ENCODE measurements around the gene TTC24.

The TTC24 gene

DNA sequence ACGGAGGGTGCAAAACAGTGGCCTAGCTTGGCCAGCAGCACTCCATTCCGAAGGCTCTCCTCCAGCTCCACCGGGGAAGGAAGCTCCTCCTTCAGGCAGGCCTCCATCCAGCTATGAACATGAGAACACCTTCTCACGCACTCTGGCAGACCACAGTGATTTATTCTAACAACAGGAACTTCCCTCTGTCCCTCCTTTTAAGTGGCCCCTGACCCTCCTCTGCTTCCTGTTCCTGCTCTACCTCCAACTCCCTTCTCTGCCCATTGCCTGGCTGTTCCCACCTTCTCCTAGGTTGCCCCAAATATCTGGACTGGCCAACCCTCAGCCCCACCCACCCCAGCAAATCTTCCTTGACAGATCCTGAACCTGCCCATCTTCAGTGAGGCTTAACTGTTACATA lies 13.1 kb upstream of the TTC24 start:
- no peak for DNase-seq (ENCODE audit: low spot score)
- TF ChIP-seq, protein P1, sequence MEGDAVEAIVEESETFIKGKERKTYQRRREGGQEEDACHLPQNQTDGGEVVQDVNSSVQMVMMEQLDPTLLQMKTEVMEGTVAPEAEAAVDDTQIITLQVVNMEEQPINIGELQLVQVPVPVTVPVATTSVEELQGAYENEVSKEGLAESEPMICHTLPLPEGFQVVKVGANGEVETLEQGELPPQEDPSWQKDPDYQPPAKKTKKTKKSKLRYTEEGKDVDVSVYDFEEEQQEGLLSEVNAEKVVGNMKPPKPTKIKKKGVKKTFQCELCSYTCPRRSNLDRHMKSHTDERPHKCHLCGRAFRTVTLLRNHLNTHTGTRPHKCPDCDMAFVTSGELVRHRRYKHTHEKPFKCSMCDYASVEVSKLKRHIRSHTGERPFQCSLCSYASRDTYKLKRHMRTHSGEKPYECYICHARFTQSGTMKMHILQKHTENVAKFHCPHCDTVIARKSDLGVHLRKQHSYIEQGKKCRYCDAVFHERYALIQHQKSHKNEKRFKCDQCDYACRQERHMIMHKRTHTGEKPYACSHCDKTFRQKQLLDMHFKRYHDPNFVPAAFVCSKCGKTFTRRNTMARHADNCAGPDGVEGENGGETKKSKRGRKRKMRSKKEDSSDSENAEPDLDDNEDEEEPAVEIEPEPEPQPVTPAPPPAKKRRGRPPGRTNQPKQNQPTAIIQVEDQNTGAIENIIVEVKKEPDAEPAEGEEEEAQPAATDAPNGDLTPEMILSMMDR (IDR thresholded peaks at IDR 0.05; ENCODE audit: extremely low read depth, missing control alignments), result no peak

DNA sequence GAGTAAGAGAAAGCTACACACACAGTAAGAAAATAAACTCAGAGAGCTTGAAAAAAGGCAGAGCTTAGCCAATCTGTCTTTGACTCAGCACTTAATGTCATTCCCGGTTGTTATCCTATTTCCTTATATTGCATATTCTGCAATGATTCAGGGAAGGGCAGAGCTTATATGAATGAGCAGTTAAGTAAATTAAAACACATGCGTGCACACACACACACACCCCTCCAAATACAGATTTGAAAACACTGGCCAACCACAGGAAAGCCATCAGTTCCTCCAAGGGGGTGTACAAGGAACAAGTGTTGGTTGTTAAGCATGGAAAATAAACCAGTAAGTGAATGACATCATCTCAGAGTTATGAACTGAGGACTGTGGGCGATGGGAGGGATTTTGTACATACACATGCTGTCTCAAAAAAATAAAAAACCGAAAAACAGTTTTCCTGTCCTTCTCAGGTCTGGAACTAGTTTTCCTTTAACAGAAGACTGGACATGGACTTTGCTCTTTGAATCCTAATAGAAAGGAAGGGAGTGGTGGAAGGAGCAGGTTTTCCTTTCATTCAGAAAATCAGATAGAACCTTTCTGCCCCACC lies 8.2 kb upstream of the TTC24 start:
- DNase-seq (ENCODE audit: low spot score), result no peak
- TF ChIP-seq, protein P1 (IDR thresholded peaks at IDR 0.05; ENCODE audit: extremely low read depth, missing control alignments), result no peak

GRCh38 chr1:156571919-156572662 lies 7.4 kb upstream of the TTC24 start, which contains the start of gene IQGAP3:
TSS of gene IQGAP3 (minus strand) at chr1:156572565. CDS start at chr1:156572529, 36 bp downstream.
- TF ChIP-seq, protein P1 (IDR thresholded peaks at IDR 0.05; ENCODE audit: extremely low read depth, missing control alignments), result no peak

GRCh38 chr1:156572663-156573018 lies 6.9 kb upstream of the TTC24 start:
- TF ChIP-seq, protein P1 (IDR thresholded peaks at IDR 0.05; ENCODE audit: extremely low read depth, missing control alignments), result no peak
- no peak for DNase-seq (ENCODE audit: low spot score)

More at GRCh38 chr1:156571919-156572662, 7.4 kb upstream of the TTC24 start, which contains the start of gene IQGAP3:
- peak; percentile 90 for DNase-seq (ENCODE audit: low spot score)

DNA sequence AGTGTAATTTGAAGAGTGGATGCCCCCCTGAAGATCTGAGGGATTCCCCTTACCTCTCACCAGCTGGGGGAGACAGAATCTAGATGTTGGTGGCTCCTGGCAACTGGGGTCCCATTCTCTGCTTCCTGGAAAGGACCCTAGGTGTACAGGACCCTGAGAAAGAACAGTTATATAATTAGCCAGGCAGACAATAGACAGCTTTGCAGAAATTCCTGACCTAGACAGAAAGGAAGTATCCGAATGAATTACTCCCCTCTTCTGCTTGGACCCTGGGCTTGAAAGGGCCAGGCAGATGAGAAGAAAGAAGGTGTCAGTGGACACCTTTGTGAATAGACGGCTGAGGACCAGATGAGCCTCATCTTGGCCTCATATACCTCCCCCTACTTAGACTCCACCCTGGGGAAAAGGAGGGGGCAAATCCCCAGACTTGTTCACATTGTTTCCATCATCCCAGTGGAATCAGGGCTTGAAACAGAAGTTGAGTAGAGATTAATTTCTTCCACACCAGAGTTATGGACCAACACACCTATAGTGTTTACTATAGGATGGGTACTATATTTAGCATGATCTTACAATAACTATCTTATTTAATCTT lies 5.4 kb upstream of the TTC24 start:
- DNase-seq (ENCODE audit: low spot score), result no peak
- TF ChIP-seq, protein P1 (IDR thresholded peaks at IDR 0.05; ENCODE audit: extremely low read depth, missing control alignments), result no peak

- DNase-seq (ENCODE audit: low spot score), result no peak
- TF ChIP-seq, protein P1 (IDR thresholded peaks at IDR 0.05; ENCODE audit: extremely low read depth, missing control alignments), result no peak
Measured at GRCh38 chr1:156577550-156577949, 2.0 kb upstream of the TTC24 start.

- no peak for DNase-seq (ENCODE audit: low spot score)
- TF ChIP-seq, protein P1 (IDR thresholded peaks at IDR 0.05; ENCODE audit: extremely low read depth, missing control alignments), result no peak
Measured at GRCh38 chr1:156578055-156578454, 1.5 kb upstream of the TTC24 start.

Measured in GM20000 (cell line).